HT1080 (cell line): ENCODE measurements around the gene CHD5. TPM values are rescaled to one million over a fixed set of nuclear protein-coding genes. Genes with fewer than 3 reads are reported as not detected.

ENCODE experiments used
- DNase-seq: peaks from one replicate; pipeline ENCODE4 v3.0.0-alpha.2; 2015; ENCODE audit warnings: low read depth
- total RNA-seq: library from RNA; depleted of rRNA; stranded (reverse); fragments of >200 nt; shearing (Covaris generic); gene quantifications from 2 replicates; pipeline ENCODE4 v1.2.3, GENCODE V29; 2014

Gene CHD5
- total RNA-seq, 1 experiment from 2014 or later = not detected

GRCh38 chr1:6113745-6114144, 66.4 kb downstream of the CHD5 start:
- no peak for DNase-seq

- DNase-seq = no peak
Observed at GRCh38 chr1:6113116-6113515, 67.0 kb downstream of the CHD5 start.

GRCh38 chr1:6112690-6113005, 67.5 kb downstream of the CHD5 start:
- no peak for DNase-seq

GRCh38 chr1:6111991-6112689, 68.0 kb downstream of the CHD5 start:
- no peak for DNase-seq

- DNase-seq = no peak
Observed at GRCh38 chr1:6111571-6111970, 68.5 kb downstream of the CHD5 start.

GRCh38 chr1:6110326-6110725, 69.8 kb downstream of the CHD5 start:
- DNase-seq = no peak

- DNase-seq = no peak
Observed at GRCh38 chr1:6109688-6110087, 70.4 kb downstream of the CHD5 start.

GRCh38 chr1:6108937-6109614, 71.0 kb downstream of the CHD5 start:
- DNase-seq = peak; percentile 61

GRCh38 chr1:6108476-6108875, 71.6 kb downstream of the CHD5 start:
- no peak for DNase-seq

GRCh38 chr1:6107409-6108356, 72.4 kb downstream of the CHD5 start:
- DNase-seq = no peak

GRCh38 chr1:6106977-6107376, 73.1 kb downstream of the CHD5 start:
- no peak for DNase-seq

GRCh38 chr1:6106321-6106731, 73.8 kb downstream of the CHD5 start:
- no peak for DNase-seq

- no peak for DNase-seq
Observed at GRCh38 chr1:6105763-6106162, 74.4 kb downstream of the CHD5 start.

GRCh38 chr1:6105218-6105679, 74.9 kb downstream of the CHD5 start:
- DNase-seq = no peak

GRCh38 chr1:6104631-6105030, 75.5 kb downstream of the CHD5 start:
- no peak for DNase-seq

- no peak for DNase-seq
Observed at GRCh38 chr1:6103854-6104530, 76.1 kb downstream of the CHD5 start.

- DNase-seq = no peak
Observed at GRCh38 chr1:6103111-6103853, 76.8 kb downstream of the CHD5 start.

GRCh38 chr1:6102532-6102845, 77.6 kb downstream of the CHD5 start:
- DNase-seq = no peak

GRCh38 chr1:6101826-6102531, 78.1 kb downstream of the CHD5 start:
- DNase-seq = no peak
